H1 (cell line): ENCODE measurements around the gene ARHGAP22.

Source experiments
- BRCA1 ChIP-seq: IDR thresholded peaks from 2 replicates; pipeline ENCODE4 v1.6.1; 2012; ENCODE audit warnings: low read depth, low read length, improper control_type of control experiment
- CBX8 ChIP-seq: fragments of 300-800, 300-1000 bp; sonication (generic); IDR thresholded peaks from 2 replicates; pipeline ENCODE4 v1.7.1; 2016; ENCODE audit warnings: low read depth, low read length, borderline replicate concordance
- EZH2 ChIP-seq: fragments of 200-600 bp; sonication (generic); IDR thresholded peaks from 2 replicates; pipeline ENCODE4 v1.7.1; 2012; ENCODE audit warnings: low read depth, mild to moderate bottlenecking, moderate library complexity, low read length, inconsistent platforms; ENCODE audit not compliant: severe bottlenecking
- MAX ChIP-seq: IDR thresholded peaks from 2 replicates; pipeline ENCODE4 v1.6.1; 2012; ENCODE audit warnings: inconsistent platforms
- PHF8 ChIP-seq: fragments of 200-600 bp; sonication (generic); conservative IDR thresholded peaks from 2 replicates; pipeline ENCODE4 v1.7.1; 2012; ENCODE audit warnings: low read depth, mild to moderate bottlenecking, inconsistent platforms, low read length, moderate library complexity
- SIRT6 ChIP-seq: IDR thresholded peaks from one replicate; pipeline ENCODE4 v1.7.1; 2012; ENCODE audit warnings: low read length, inconsistent platforms
- SUZ12 ChIP-seq: fragments of 200-600 bp; sonication (generic); IDR thresholded peaks from 2 replicates; pipeline ENCODE4 v1.6.1; 2012; ENCODE audit warnings: mild to moderate bottlenecking, inconsistent platforms, low read length, moderate library complexity, mixed read lengths
- ZNF274 ChIP-seq: IDR thresholded peaks from 2 replicates; pipeline ENCODE4 v1.7.0; 2012; ENCODE audit warnings: low read length, borderline replicate concordance; ENCODE audit errors: extremely low read depth
- TF ChIP-seq, protein P1 (sequence below), 3 experiments: IDR thresholded peaks; 1 replicate in 2 of 3; 2 replicates in 1 of 3; pipeline versions ENCODE4 v1.5.1 to v1.6.1; 2011; ENCODE audit warnings: low read length in 3 of 3, mild to moderate bottlenecking in 3 of 3, inconsistent platforms in 2 of 3, low read depth in 1 of 3, moderate library complexity in 1 of 3; ENCODE audit not compliant: insufficient read depth in 1 of 3; ENCODE audit errors: control extremely low read depth in 1 of 3

DNA sequence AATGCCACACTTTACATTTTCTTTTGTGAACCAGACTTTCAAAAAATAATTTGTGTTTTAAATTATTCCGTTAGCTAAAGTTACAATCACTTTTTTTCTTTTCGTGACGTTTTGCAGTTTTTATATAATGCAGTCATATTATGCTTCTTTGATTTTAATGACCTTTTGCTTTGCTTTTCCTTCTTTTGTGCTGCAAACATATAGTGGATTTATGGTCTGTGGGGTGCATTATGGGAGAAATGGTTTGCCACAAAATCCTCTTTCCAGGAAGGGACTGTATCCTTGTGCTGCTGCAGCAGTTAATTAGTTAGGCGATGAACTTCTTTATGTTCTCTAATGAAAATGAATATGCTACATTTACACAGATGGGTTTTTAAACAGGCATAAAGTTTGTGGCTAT, 181.0 kb downstream of the ARHGAP22 start:
- TF ChIP-seq, protein P1, sequence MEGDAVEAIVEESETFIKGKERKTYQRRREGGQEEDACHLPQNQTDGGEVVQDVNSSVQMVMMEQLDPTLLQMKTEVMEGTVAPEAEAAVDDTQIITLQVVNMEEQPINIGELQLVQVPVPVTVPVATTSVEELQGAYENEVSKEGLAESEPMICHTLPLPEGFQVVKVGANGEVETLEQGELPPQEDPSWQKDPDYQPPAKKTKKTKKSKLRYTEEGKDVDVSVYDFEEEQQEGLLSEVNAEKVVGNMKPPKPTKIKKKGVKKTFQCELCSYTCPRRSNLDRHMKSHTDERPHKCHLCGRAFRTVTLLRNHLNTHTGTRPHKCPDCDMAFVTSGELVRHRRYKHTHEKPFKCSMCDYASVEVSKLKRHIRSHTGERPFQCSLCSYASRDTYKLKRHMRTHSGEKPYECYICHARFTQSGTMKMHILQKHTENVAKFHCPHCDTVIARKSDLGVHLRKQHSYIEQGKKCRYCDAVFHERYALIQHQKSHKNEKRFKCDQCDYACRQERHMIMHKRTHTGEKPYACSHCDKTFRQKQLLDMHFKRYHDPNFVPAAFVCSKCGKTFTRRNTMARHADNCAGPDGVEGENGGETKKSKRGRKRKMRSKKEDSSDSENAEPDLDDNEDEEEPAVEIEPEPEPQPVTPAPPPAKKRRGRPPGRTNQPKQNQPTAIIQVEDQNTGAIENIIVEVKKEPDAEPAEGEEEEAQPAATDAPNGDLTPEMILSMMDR (IDR thresholded peaks at IDR 0.05; ENCODE audit: control extremely low read depth in 1 of 3, insufficient read depth in 1 of 3, low read depth in 1 of 3, low read length in 3 of 3) = no peak
- TF ChIP-seq BRCA1 = no peak
- no peak for TF ChIP-seq CBX8
- TF ChIP-seq PHF8 = no peak
- TF ChIP-seq EZH2 = no peak
- TF ChIP-seq ZNF274 = no peak
- no peak for TF ChIP-seq SUZ12
- TF ChIP-seq SIRT6 = no peak
- no peak for TF ChIP-seq MAX
